ENCODE results near the gene STK11IP.

Gene STK11IP

DNA sequence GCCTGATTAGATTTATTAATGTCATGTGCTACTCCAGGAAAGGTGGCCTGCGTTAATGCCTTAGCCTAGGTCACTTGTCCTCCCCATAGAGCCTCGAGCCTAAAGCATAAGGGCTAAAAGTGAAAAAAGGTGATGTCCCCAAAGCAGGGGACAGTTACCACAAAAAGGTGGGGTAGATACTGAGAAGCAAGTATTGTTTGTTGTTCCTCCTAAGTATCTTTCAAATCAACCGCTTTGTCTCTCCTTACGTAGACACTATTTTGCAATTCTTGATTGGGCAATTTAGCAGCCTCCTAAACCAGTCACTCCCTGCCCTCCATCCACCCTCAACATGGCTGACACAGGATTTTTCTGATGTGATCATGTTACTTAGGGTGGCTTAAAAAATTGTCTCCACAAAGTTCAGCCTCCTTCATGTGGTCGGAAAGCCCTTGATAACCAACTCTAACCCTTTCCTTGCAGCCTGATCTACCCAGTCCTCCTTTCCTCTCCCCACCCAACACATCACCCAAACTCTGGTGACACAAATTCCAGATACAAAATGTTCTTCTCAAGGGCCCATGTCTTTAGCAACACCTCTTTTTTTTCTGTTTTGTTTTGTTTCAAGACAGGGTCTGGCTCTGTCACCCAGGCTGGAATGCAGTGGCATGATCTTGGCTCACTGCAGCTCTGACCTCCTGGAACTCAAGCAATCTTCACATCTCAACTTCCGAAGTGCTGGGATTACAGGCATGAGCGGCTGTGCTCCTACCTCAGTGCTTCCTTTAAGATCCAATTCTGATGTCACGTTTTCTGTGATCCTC lies 18.6 kb upstream of the STK11IP start:
- DNase-seq, result no peak

DNA sequence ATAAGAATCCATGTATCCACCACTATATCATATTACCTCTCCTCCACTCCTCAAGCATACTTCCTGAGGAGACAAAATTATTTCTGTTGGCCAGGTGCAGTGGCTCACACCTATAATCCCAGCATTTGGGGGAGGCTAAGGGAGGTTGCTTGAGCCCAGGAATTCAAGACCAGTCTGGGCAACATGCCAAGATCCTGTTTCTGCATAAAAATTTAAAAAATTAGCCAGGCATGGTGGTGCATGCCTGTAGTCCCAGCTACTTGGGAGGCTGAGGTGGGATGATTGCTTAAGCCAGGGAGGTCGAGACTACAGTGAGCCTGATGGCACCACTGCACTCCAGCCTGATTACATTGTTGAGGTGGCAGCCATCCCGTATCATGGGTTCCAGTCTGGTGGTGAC lies 16.3 kb upstream of the STK11IP start:
- no peak for DNase-seq

DNA sequence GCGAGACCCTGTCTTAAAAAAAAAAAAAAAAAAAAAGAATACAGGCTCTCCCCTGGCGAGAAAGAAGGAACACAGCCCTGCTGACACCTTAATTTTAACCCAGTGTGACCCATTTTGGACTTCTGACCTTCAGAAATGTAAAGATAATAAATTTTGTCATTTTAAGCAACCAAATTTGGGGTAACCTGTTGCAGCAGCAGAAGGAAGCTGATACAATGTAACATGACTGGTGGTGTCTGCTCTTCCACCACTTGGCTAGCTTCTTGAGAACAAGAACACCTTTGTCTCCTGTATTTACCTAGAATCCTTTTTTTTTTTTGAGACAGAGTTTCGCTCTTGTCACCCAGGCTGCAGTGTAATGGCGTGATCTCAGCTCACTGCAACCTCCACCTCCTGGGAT lies 6.6 kb upstream of the STK11IP start:
- no peak for DNase-seq

DNA sequence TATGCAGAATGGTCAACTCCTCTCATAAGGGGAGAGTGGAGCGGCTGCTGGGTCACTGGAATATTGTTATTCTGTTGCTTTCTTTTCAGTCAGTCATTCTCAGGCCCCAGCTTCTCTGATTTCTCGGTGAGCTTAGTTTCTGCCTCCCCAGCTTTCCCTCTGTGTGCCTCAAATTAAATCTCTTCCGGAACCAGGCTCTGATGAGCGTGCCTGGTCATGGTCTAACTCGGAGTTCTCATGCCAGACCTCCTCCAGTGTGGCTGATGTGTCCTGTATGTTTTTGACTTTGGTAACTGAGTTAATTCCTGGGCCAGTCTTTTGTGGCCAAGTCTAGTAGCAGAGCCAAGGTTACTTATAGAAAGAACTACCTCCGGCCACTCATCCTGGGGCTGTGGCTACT lies 4.9 kb upstream of the STK11IP start:
- DNase-seq, result no peak

DNA sequence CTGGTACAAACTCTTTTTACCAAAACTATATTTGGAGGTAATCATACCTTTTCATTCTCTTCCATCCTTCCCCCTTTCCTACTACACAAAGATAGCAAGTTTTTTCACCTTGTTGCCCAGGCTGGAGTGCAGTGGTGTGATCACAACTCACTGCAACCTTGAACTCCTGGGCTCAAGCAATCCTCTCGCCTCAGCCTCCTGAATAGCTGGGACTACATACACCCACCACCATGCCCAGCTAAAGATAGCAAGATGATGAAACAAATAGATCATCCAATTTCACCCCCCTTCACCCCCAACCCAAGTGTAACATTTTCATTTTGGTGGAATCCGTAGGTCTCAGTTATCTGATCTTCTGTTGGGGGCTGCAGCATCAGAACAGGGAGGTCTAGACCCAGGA lies 4.5 kb upstream of the STK11IP start:
- no peak for DNase-seq

DNA sequence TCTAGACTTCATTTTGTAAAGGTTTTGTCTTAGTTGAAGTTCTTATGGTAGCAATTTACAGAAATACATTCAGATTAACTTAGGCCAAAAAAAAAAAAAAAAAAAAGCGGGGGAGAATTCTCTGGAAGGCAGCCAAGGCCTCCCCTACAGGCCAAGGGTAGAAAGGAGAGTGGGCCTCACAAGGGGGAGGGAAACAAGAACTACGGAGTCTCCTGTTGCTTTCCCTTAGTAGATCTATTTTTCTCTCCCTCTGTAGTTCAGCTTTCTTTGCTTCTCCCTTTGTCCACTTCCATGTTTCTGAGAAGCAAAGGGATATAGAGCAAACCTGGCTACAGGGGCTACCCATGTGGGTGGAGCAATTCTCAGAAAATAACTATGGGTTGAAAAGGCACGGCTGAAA lies 2.4 kb upstream of the STK11IP start:
- DNase-seq, result peak; percentile 67

DNA sequence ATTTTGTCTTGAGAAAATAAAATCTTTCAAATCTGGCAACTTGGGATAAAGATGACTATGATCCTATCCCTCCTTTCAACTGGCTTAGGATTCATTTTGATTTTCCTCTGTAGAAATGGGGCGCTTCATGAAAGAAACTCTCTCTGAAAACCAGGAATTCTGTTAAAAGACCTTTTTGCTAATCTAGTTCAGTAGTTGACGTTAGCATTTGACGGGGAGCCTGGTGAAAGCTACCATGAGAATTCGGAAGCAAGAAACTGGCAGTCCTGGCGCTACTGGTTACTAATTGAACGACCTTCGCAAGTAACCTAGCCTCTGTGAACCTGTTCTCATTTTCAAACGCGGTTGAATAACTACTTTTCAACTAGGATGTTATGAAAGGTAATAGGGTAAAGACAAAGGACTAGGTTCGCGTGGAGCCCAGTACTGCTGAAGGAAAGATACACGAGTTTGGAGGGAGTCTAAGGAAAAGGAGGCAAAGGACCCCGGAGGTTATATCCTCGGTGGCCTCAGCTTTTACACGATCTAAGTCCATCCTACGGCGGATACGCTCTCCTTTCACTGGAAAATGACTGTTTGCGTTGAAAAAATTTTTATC lies 604 bp upstream of the STK11IP start:
- no peak for DNase-seq

DNA sequence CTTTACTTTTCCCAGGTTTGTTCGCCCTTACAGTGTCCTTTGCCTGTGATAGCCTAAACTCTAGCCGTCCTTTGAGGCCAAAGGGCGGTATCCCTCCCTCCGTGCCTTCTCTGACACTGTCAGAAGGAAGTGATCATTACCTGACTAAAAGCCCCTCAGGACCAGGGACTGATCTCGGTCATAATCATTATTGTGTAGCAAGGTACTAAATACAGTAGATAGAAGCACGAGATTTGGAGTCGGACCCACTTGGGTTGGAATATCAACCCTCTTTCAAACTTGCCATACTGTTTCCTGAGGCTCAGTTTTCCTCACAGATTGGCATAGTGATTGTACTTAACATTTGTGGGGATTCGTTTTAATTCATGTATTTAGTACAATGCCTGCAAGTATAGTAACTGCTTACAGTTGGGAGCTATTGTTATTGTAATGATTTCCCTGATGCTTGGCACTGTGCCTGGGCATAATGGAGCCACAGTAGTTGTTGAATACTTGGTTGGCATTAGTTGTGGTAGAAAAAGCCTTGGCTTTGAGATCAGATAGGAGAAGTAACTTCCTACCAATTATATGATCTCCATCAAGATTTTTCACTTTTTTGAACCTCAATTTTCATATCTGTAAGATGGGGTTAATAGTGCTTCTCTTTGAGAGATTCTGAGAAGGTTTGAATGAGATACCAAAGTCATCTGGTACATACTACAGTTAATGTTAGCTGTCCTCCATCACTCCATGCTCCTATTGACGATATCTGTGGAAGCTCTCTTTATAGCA lies 836 bp downstream of the STK11IP start:
- no peak for DNase-seq

DNA sequence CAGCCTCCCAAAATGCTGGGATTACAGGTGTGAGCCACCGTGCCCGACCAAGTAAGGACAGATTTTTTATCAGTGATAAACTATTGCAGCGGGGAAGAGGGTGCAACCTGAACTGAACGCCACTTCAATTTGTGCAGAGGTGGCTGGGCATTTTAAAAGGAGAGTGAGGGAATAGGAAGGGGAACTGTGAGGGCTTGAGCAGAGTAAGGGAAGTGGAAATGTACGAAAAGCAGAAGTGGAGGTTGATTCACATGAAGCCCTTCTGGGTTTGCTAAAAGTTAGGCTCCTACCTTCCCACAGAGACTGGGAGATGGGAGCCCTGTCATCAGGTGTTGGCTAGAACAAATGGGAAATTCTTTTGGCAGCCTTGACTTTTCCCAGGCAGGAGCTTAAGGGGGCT lies 6.1 kb downstream of the STK11IP start:
- no peak for DNase-seq

DNA sequence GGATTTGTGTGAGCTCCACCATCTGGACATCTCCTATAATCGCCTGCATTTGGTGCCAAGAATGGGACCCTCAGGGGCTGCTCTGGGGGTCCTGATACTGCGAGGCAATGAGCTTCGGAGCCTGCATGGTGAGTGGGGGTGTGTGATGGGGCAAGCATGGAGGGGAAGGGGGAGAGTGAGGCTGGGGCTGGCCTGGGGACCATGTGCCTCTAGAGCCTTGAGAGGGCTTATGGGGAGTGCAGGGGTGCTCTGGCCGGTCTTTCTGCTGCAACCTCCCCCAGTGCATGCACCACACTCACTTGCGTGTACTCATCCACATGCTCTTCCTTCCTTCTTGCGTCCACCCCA lies 7.9 kb downstream of the STK11IP start:
- DNase-seq, result no peak

DNA sequence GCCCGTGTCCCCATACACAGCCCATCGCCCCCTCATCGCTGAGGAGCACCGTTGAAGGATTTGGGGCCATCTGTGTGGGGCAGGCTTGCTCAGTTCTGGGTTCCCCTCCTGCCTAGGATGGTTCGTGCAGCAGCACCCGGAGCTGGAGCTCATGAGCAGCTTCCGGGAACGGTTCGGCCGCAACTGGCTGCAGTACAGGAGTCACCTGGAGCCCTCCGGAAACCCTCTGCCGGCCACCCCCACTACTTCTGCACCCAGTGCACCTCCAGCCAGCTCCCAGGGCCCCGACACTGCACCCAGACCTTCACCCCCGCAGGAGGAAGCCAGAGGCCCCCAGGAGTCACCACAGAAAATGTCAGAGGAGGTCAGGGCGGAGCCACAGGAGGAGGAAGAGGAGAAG lies 10.3 kb downstream of the STK11IP start:
- DNase-seq, result no peak

DNA sequence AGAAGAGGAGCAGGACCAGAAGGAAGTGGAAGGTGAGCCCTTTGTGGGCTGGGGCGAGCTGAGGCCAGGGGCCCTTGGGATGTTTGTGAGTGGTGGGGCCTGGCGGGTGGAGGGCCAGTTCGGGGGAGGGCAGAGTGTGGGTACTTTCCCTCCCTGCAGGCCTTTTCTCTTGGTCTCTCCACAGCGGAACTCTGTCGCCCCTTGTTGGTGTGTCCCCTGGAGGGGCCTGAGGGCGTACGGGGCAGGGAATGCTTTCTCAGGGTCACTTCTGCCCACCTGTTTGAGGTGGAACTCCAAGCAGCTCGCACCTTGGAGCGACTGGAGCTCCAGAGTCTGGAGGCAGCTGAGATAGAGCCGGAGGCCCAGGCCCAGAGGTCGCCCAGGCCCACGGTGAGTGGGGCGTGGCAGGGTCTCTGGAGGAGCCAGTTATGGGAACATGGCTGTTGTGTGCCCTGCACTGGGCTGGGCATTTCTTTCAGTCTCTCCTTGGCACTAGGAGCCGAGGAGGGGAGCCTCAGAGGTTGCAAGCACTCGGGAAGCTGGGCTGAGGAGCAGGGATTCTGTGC lies 10.8 kb downstream of the STK11IP start:
- DNase-seq, result no peak

DNA sequence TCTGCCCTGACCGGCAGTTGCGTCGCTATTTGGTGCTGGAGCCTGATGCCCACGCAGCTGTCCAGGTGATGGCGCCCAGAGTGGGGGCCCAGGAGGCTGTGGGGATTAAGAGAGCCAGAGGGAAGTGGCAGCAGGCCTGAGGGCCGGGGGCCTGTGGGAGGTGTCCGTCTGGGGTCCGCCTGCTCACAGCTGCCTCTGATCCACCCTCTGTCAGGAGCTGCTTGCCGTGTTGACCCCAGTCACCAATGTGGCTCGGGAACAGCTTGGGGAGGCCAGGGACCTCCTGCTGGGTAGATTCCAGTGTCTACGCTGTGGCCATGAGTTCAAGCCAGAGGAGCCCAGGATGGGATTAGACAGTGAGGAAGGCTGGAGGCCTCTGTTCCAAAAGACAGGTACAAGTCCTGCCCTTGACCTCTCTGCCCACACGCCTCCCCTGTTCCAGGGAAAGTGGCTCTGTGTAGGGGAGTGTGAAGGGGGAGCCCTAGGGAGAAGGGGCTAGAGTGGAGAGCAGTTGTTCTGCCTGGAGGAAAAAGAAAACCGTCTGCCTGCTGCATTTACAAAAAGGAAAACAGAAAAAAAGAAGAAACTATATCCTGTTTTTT lies 11.6 kb downstream of the STK11IP start:
- no peak for DNase-seq

DNA sequence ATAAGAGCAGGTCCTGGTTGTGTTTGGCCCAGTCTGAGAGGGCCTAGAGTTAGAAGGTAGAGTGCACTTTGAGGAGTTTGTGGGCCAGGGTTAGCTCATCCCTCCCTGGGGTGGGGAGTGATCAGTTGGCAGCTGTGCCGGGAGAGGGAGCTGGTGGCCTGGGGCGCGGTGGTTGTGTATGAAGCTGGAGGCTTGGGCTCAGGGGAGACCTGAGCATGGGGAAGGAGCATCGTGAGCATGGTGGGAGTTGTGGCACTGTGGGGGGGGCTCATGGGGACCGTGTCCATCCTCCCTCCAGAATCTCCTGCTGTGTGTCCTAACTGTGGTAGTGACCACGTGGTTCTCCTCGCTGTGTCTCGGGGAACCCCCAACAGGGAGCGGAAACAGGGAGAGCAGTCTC lies 13.6 kb downstream of the STK11IP start:
- no peak for DNase-seq

DNA sequence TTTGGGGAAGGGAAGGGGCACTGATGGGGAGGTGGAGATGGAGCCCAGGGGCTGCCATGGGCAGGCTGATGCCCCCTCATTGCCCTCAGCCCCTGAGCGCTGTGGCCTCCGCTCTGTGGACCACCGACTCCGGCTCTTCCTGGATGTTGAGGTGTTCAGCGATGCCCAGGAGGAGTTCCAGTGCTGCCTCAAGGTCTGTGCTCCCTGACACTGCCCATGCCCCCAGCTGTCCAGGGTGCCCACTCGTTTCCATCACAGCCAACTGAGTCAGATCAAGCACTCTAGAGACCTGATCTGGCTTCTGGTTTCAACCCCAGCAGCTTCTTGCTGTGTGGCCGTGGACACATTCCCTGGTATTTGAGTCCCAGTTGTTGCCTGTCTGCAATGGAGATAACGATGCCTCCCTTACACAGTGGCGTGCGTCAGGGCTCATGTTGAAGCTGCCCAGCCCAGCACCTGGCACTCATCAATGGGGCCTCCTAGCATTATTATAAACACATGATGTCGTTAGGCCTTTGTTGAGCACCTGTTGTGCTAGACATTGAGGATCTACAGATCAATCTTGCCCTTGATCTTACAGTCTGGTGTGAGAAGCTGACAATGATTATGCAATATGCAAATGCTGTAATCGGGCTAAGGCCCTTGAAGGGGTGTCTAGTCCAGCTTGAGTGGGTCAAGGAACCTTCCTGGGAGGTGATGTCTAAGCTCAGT lies 14.4 kb downstream of the STK11IP start:
- DNase-seq, result no peak

DNA sequence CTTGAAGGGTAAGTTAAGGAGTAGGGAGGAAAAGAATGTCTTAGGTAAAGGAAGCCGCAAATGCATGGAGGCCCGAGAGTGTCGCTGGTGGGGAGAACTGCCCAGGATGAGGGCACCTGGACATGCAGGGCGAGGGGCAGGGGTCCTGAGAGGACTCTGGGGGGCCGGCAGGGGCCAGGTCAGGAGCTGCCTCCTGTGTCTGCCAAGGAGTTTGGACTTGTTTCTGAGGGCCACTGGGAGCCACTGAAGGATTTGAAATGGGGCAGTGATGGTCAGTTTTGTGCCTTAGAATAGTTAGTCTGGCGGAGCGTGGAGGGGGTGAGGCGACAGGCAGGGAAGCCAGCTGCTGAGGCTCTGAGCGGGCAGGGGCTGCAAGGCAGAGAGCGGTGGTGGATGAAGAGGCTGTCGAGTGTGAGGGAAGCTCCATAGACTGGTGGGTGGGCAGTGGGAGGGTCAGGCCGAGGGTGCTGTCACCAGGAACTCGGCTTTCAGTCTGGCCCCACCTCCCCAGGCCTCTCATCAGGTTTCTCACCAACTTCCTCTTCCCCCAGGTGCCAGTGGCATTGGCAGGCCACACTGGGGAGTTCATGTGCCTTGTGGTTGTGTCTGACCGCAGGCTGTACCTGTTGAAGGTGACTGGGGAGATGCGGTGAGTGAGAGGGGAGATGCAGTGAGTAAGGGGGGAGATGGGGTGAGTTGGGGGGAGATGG lies 15.1 kb downstream of the STK11IP start:
- DNase-seq, result no peak

DNA sequence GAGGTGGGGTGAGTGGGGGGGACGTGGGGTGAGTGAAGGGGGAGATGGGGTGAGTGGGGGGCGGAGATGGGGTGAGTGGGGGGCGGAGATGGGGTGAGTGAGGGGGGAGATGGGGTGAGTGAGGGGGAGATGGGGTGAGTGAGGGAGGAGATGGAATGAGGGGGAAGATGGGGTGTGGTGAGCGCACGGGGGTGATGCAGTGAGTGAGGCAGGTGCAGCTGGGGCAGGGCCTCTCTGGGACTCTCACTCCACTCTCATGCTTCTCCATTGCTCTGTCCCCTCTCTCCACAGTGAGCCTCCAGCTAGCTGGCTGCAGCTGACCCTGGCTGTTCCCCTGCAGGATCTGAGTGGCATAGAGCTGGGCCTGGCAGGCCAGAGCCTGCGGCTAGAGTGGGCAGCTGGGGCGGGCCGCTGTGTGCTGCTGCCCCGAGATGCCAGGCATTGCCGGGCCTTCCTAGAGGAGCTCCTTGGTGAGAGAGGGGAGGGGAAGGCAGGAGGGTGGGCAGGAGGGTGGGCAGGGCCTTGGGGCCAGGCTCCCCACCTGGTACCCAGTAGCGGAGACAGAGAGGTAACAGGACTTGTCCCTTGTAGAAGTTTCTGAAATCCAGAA lies 15.9 kb downstream of the STK11IP start:
- DNase-seq, result no peak

DNA sequence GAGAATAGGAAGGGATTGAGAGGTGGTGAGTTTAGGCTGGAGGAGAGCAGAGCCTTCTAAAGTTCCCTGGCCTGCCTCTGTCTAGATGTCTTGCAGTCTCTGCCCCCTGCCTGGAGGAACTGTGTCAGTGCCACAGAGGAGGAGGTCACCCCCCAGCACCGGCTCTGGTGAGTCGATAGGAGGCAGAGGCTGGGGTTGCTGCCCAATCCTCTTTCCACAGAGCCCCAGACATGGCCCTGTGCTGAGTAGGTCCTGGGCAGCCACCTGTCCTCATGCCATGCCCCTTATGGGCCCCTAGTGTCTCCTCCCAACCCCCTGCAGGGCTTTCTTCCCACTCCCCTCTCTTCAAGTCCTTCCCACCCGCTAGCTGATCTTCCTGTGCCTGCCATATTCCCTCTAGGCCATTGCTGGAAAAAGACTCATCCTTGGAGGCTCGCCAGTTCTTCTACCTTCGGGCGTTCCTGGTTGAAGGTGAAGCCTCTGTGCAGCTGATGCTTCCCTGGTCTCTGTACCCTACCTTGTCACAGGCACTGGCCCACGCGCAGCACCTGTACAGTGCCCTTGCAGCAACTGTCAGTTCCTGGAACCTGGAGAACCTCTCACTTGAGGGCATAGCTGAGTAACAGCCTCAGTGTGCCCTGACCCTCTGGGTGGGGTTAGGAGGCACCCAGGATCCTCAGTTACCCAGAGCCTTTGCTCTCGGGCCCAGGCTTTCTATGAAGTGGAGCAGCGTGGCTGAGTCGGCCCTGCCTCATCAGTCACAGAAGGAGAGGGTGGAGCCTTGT lies 16.6 kb downstream of the STK11IP start:
- no peak for DNase-seq

DNA sequence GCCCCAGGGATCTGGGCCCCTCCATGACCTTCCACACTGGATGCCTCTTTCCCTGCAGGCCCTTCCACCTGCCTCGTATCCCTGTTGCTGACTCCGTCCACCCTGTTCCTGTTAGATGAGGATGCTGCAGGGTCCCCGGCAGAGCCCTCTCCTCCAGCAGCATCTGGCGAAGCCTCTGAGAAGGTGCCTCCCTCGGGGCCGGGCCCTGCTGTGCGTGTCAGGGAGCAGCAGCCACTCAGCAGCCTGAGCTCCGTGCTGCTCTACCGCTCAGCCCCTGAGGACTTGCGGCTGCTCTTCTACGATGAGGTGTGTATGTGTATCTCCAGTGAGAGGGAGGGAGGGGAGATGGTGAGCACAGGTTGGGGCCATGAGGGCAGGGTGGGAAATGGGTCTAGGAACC lies 17.4 kb downstream of the STK11IP start:
- no peak for DNase-seq

DNA sequence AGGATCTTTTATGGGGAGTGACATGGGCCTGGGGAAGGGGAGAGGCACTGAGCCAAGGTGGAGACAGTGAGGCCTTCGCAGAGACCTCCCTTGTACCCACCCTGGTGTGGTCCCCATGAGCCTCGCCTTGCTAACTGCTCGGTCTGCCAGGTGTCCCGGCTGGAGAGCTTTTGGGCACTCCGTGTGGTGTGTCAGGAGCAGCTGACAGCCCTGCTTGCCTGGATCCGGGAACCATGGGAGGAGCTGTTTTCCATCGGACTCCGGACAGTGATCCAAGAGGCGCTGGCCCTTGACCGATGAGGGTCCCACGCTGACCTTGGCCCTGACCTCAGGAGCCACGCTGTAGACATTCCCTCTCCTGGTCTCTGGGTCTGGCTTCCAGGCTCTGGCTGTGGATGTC lies 18.2 kb downstream of the STK11IP start:
- DNase-seq, result no peak

DNA sequence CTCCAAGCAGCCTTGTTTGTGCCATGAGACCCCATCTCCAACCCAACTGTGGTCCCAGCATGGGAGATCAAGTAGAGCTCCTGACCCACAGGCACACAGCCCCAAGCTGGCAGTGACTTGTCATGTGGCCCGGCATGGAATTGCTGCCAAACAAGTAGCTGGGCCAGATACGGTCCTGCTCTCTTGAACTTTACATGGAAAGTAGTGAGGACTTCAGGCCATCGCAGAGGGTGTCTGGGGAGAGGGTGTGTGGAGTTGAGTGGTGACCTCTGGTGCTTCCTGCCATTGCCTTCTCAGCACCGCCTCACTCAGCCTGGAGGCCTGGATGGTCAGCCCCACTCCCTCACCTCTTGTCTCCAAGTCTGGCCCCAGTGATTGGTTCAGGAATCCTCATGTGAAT lies 18.9 kb downstream of the STK11IP start:
- no peak for DNase-seq

All from hematopoietic multipotent progenitor cell treated with erythropoietin and hydrocortisone succinate and interleukin-3 and kit ligand, for 8 days (in vitro differentiated cells).